AG09309 (cell line): ENCODE data around the gene ADGRA3.

Source experiments
- DNase-seq: peaks from one replicate; pipeline ENCODE4 v3.0.0-alpha.2; 2010; ENCODE audit warnings: low read depth
- H3K4me3 ChIP-seq: 2 replicates; pipeline ENCODE4 v1.5.1; 2011; ENCODE audit warnings: mild to moderate bottlenecking, low read depth, low read length, moderate library complexity; ENCODE audit not compliant: control insufficient read depth
- TF ChIP-seq, protein P1 (sequence below): IDR thresholded peaks from 2 replicates; pipeline ENCODE4 v1.5.1; 2011; ENCODE audit warnings: mild to moderate bottlenecking, low read depth, low read length, inconsistent platforms; ENCODE audit not compliant: insufficient read depth, control insufficient read depth; ENCODE audit errors: missing control alignments

The ADGRA3 gene

DNA sequence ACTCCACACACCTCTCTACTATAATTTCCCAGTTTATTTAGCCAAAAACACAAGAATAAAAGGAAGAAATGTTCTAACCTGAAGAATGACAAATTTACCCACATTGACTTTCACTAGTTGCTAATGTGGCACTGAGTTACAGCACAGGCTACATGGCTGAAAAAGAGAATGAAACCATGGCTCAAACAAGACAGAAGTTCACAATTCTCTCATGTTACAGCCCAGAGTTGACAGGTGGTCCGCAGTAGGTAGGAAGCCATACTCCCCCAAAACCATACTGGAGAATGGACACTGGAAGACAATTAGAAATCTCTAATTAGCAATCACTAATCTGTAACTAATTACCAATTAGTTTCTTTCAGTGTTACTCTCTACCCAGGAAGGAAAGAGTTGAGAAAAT lies 170.8 kb downstream of the ADGRA3 start:
- DNase-seq = no peak
- H3K4me3 ChIP-seq = no peak overlapping the region
- TF ChIP-seq, protein P1, sequence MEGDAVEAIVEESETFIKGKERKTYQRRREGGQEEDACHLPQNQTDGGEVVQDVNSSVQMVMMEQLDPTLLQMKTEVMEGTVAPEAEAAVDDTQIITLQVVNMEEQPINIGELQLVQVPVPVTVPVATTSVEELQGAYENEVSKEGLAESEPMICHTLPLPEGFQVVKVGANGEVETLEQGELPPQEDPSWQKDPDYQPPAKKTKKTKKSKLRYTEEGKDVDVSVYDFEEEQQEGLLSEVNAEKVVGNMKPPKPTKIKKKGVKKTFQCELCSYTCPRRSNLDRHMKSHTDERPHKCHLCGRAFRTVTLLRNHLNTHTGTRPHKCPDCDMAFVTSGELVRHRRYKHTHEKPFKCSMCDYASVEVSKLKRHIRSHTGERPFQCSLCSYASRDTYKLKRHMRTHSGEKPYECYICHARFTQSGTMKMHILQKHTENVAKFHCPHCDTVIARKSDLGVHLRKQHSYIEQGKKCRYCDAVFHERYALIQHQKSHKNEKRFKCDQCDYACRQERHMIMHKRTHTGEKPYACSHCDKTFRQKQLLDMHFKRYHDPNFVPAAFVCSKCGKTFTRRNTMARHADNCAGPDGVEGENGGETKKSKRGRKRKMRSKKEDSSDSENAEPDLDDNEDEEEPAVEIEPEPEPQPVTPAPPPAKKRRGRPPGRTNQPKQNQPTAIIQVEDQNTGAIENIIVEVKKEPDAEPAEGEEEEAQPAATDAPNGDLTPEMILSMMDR = no peak

DNA sequence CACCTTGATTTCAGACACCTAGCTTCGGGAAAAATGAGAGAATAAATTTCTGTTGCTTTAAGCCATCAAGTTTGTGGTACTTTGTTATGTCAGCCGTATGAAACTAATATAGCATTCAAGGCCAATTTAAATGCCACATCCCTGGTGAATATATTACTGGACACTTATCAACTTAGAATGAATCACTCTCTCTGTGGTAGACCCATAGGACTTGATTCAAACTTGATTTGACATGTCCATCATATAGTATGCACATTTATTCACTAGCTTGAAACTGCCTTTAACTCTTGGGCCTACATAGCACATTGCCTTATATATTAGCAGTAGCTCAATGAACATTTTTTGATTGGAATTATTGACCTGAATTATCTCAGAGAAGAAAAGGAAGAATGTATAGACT lies 172.3 kb downstream of the ADGRA3 start:
- TF ChIP-seq, protein P1 = no peak
- H3K4me3 ChIP-seq = no peak overlapping the region
- no peak for DNase-seq

DNA sequence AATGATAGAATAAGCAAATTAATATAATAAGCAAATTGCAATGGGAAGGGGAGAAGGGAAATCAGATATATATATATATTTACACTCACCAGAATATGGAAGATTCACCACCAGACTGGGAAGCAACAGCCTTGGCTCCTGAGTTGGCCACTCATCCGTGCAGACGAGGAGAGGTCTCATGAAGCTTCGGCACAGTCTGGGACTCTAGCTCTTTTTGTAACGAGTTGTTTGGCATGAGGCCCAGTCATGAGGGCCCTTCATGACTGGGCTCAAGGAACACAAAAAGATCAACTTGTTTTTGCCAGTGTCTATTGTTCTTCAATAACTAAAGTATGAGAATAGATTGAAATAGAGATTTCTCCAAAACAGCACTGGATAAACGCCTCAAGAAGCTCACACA lies 176.4 kb downstream of the ADGRA3 start:
- DNase-seq = no peak

DNA sequence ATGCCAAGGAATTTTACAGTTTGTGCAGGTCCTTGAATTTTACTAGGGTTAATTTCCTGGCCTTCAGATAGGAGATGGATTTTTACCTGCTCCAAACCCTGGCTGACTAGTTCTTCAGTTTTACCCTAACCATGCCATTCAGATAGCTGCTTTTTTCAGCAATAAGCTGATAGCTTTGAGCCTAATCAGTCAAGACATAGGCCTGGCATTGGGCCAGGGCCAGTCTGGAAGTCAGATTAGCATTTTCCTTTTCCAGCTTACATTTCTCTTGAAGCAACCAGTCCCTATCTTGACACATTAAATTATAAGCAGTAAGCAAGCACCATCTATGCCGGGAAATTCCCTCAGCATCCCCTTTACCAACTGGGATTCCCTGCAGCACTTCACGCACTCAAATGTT lies 177.1 kb downstream of the ADGRA3 start:
- H3K4me3 ChIP-seq = no peak overlapping the region
- TF ChIP-seq, protein P1 = no peak
- no peak for DNase-seq

More for the DNA sequence above, 176.4 kb downstream of the ADGRA3 start:
- TF ChIP-seq, protein P1 = no peak
- H3K4me3 ChIP-seq = no peak overlapping the region
